GM19023 (cell line): ENCODE results near the gene GSN.

Experiments used
- ATAC-seq: cut with Tn5 transposase; IDR thresholded peaks from one replicate; pipeline ENCODE4 v1.9.1; 2021; ENCODE audit warnings: mild to moderate bottlenecking, moderate library complexity; ENCODE audit not compliant: unreplicated experiment

GSN gene

DNA sequence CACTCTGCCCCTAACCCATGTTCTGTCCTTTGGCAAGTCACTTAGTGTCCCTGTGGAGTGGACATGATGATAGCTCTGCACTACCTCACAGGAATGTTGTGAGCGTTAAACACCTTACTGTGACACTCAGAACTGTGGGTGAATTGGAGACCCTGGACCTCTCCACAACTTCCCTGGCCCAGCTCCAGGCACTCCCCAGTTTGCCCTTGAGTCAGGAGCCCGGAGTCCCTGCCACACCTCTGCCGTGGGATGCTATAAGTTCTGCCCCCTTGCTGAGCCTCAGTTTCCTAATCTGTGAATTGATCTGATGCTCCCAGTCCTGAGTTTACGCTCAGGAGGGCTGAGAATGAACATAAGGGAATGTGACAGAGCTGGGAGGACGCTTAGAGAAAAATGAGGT lies 34.4 kb downstream of the GSN start:
- ATAC-seq = no peak

DNA sequence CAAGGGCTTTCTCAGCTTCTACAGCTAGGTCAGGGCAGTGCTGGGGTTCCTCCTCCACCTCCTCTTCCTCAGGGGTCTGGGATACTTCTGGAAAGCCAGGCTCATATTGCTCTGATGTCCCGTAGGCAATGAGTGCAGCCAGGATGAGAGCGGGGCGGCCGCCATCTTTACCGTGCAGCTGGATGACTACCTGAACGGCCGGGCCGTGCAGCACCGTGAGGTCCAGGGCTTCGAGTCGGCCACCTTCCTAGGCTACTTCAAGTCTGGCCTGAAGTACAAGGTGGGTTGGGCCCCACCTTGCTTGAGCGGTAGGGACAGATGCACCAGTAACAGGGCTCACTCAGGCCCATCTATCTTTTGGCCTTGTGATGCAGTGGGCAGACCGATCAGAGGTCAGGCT lies 34.8 kb downstream of the GSN start:
- ATAC-seq = no peak

DNA sequence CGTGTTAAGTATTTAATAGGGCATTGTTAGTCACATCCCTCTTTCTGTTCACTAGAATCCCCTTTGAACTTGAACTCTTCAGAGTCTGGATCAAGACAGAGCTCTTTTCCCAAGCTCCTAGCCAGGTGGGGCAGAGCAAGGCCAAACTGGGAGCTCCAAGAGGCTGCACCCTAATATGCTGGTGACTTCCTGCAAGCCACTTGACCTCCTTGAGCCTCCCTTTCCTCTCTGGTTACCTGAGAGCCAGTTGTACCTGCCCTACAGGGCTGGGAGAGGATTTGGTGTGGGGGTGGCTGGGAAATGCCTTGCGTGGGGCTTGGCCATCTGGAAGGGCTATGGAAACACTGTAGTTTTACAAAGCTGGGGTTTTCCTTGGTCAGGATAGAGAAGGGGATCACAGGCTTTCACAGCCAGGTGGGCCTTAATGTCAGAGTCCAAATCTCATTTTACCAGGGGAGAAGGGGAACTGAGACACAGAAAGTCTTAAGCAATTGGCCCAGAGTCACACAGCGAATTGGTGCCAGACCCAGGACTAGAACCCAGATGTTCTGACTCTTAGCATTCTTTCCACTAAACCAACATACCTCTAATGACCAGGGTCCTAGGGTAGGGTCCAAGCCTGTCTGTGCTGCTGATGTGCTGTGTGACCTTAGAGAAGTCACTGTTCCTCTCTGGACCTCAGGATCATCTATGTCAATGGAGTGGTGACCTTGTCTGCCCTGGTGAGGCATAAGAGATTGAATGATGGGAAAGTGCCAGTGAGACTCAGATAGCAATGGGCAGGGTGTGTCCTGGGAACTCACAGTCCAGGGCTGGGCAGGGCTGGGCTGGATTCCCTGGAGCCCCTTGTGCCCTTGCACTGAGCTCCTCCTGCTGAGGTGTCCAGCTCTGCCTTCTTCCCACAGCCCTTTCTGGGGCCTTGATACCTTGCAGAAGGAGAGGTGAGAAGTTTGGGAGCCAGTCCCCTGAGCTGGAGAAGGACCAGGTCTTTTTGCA lies 35.8 kb downstream of the GSN start:
- ATAC-seq = no peak

DNA sequence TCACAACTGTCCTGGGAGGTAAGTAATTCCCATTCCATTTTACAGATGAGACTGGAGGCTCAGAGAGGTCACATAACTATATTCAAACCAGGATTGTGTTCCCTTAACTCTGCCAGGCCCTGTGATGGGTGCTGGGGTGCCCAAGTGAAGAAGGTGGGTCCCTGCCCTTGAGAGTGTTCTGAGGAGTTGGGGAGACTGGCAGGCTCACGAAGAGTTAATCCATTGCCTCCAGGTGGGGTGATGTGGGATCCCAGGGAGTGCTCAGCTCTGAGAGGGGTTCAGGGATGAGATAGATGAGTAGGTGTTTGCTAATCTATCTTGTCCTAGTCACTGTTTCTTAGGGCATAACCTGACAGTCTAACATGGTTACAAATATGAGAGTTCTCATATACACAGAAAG lies 36.7 kb downstream of the GSN start:
- ATAC-seq = no peak

DNA sequence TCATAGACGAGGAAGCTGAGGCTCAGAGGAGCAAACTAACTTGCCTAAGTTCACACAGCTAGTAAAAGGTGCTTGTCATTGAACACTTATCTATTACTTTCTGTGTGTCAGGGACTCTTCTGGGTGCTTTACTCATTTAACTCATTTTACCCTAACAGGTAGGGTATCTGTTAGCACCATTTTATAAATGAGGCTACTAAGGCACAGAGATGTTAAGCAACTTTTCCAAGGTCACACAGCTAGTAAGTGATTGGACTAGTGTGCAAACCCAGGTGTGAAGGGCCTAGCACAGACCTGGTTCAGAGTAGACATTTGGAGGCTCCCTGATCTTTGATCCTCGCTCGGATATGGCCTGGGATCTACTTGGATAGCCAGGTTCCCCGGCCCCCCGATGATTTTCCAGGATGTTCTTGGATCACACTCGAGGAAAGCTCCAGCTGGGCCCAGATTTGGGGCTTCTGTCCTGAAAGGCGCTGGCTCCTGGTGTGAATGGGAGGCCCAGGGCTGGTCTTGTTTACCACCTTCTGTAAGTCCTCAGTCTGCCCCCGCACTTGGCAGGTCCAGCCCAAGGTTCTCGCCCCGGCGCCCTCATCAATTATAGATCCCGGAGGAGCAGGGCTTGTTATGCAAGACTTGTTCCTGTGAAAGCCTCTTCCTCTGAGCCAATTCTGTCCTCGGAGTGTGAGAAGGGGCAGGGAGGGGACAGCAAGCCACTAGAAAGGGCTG lies 37.5 kb downstream of the GSN start:
- no peak for ATAC-seq

DNA sequence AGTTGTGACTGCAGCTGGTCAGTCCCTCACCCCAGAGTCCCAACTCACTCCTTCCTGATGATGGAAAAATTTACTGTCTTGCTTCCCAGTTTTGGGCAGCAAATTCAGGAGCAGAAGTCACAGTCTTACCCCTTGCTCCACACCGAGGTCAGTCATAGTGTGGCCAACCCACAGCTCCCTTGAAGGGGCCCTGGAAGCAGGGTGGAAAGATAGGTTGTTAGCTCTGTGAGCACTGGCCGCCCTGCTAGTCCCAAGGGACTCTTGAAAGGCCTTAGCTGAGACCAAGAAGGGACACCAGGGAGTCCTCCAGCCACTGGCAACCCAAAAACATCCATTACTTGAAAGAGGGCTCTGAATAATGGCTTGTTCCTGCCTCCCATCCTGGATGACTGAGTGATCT lies 40.0 kb downstream of the GSN start:
- no peak for ATAC-seq

DNA sequence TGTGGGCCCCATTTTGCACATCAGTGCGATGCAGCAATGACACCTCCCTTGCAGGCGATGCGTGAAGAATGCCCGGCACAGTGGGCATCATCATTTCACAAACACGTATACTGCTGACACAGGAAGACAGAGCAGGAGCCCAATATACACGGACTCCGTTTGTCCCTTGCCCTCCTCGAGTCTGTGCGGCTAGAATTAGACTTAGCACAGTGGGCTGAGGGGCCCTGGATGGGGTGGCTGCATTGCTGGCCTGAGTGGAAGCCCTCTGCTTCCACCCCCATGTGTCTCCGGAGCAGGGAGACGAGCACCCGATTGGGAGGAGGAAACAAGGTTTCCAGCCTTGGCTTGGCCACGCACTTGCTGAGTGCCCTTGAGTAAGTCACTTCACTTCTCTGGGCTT lies 40.8 kb downstream of the GSN start:
- ATAC-seq = no peak

DNA sequence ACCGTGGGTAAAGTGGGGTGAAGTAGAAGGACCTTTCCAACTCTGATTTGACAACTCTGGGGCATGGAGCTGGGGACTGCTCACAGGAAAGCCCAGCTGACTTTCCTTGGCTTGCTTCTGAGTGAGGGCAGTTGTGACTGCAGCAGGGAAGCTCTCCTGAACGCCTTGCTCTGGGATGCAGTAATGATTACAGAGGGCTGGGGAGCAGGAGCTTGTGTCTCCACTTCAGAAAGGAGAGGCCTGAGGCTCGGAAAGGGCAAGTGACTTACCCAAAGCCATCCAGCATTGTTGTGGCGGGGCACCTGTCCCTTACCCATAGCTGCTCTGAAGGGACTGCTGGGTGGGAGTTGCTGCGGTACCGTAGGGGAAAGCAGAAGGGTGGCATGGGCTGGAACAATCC lies 41.2 kb downstream of the GSN start:
- no peak for ATAC-seq

DNA sequence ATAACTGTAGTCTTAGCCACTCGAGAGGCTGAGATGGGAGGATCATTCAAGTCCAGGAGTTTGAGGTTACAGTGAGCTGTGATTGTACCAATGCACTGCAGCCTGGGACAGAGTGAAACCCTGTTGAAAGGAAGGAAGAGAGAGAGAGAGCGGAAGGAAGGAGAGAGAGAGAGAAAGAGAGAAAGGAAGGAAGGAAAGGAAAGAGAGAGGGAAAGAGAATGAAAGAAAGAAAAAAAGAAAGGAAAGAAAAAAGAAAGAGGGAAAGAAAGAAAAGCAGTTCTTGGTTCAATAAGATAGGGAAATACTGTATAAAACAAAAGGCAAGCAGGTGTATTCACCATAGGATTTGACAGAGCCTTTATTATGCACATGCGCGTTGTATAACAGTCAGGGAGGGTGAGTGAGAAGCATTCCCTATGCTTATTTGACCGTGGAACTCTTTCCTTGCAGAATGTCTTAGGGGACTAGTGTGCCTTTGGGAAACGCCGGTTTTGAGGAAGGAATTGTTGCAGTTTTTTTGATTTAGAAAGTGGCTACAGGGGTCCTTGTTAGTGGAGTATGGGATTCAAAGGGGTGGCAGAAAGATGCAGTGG lies 42.0 kb downstream of the GSN start:
- ATAC-seq = no peak

DNA sequence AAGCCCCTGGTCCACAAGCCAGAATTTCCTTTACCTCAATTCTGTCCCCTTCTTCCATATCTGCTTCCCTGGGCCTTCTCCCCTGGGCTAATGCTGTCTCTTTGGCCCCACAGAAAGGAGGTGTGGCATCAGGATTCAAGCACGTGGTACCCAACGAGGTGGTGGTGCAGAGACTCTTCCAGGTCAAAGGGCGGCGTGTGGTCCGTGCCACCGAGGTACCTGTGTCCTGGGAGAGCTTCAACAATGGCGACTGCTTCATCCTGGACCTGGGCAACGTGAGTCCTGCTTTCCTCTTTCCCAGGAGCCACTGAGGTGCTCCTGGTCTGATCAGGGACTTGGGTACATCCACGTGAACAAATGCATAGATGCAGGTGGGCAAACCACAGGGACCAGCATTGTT lies 42.6 kb downstream of the GSN start:
- ATAC-seq = no peak

DNA sequence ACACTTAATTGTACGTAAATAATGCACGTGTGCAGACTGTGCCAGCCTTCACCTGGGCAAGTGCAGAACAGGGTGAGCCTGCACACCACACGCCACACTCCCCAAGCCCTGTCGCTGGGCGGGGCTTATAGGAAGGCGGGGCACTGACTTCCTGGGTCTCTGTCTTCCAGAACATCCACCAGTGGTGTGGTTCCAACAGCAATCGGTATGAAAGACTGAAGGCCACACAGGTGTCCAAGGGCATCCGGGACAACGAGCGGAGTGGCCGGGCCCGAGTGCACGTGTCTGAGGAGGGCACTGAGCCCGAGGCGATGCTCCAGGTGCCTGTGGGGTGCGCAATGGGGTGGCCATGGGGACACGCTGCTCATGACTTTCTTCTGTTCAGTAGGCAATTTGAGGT lies 44.2 kb downstream of the GSN start:
- ATAC-seq = no peak

DNA sequence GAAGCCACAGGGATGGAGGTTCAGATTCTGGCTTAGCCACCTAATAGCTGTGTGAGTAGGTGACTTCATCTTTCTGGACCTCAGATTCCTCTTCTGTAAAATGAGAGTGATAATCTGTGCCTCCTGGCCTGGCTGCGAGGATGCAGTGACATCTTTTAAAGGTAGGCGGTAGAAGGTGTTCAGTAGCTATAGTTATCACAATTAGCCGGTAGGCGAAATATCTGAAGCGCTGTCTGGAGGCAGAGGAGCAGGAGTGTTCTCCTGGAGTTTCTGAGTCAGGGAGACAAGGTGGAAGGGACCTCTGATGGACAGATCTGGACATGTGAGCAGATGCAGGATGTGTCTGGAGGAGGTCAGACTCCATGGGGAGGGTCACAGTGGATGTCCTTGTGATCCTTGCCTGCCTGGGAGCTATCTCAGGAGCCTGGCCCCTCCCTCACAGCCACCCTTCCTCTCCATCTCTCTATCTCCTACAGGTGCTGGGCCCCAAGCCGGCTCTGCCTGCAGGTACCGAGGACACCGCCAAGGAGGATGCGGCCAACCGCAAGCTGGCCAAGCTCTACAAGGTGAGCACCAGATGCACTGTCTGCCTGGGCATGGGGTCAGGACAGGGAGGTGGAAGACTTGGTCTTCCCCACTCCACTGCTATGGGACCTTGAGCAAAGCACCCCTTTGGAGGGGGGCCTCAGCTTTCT lies 45.6 kb downstream of the GSN start:
- ATAC-seq = no peak

DNA sequence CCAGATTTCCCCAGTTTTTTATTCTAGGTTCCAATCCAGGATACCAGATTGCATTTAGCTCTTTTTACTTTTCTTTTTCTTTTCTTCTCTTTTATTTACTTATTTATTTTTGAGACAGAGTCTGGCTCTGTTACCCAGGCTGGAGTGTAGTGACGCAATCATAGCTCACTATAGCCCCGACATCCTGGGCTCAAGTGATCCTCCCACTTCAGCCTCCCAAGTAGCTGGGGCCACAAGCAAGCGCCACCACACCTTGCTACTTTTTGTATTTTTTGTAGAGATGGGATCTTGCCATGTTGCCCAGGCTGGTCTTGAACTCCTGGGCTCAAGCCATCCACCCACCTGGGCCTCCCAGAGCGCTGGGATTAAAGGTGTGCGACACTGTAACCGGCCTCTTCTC lies 48.4 kb downstream of the GSN start:
- ATAC-seq = no peak

DNA sequence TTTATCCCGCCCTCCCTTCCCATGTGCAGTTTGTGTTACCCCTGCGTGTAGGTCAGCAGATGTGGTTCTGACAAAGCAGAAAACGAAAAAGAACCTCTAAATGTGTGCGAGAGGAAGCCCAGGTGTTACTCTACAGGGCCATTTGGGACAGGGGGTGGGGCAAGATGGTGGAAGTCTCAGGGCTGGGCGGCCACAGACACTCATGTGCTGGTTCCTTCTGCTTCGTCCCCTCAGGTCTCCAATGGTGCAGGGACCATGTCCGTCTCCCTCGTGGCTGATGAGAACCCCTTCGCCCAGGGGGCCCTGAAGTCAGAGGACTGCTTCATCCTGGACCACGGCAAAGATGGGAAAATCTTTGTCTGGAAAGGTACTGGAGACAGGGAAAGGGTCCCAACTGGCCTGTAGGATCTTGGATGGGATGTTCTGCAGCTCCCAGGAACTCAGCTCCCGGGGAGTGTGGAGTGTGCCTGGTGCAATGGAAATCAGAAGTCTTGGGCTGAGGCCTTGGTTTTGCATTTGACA lies 49.0 kb downstream of the GSN start:
- no peak for ATAC-seq

DNA sequence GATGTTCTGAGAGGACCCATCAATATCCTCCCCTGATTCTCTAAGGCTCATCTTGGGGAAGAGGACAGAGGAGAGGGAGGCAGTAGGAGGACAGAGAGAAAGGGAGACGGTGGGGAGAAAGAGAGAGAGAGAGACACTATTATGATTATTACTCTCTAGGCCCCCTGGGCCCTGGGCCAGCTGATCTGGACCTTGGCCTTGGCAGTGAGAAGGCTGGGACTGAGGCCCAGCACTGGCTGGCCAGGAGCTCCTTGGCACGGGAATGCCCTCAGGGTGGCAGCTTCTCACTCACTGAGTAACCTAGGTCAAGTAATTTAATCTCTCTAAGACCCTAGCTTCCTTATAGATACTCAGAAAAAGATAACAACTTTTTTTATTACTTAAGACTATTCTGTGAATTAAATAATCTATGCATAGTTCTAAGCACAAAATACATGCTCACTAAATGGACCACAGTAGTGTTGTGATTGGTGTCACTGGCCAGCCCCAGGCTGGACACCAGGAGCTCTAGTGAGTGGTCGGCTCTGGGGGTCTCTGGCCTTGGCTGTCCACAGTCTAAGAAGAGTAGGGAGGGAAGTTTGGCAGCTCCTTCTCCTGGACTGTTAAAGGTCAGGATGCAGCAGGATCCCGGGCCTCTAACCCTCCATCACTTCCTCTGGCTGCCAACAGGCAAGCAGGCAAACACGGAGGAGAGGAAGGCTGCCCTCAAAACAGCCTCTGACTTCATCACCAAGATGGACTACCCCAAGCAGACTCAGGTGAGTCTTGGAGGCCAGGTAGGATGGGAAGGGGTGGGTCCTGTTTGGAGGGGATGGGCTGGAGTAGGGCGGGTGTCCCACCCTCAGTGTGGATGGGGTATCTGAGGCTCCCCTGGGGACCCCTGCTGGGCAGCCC lies 50.0 kb downstream of the GSN start:
- ATAC-seq = no peak

DNA sequence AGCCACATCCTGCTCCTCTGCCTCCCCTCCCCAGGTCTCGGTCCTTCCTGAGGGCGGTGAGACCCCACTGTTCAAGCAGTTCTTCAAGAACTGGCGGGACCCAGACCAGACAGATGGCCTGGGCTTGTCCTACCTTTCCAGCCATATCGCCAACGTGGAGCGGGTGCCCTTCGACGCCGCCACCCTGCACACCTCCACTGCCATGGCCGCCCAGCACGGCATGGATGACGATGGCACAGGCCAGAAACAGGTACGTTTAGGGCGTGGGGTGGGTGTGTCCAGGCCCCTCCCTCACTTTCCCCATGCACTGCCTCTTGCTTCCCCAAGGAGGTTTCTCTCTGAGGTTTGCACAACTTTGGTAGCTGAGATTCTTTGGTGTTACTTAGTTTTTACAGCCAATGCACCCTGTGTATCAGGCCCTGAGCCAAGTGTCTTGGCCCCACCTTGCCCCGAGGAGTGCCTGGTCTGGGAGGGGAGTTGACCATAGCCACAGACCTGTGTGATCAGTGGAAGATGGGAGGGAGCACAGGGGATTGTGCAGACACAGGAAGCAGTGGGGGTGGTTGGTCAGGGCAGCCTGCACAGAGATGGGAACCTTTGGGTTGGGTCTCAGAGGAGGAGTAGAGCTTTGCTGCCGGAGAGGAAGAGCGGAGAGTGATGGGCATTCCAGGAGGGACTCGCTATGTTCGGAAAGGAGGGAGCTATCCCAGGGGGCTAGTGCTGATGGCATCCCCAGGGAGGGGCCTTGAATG lies 50.8 kb downstream of the GSN start:
- ATAC-seq = no peak

DNA sequence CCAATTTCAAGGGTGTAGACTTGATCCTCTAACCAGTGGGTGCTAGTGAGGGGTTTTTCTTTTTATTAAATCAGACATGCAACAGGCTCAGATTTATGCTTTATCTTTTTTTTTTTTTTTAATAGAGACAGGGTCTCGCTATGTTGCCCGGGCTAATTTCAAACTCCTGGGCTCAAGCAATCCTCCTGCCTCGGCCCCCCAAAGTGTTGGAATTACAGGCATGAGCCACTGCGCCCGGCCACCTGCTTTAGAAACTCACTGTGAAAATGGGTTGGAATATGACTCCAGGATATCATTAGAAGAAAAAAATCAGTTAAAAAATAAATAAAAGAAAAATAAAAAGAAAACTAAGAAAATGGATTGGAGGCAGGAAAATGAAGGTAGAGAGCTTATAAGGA lies 51.4 kb downstream of the GSN start:
- no peak for ATAC-seq

DNA sequence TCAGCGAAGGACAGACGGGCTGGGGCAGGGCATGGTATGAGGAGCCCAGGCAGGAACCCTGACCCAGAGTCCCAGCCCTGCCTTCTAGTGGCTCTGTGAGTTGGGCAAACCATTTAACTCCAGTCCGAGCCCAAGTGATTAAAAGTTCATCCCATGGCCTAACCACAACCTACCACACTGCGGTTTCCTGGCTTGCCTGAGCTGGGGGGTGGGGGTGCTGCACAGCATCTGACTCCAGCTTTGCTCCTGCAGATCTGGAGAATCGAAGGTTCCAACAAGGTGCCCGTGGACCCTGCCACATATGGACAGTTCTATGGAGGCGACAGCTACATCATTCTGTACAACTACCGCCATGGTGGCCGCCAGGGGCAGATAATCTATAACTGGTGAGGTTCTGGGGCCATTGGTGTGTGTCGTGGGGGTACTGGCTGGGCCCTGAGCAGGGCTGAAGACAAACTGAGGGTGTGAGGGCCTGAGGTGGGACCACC lies 53.1 kb downstream of the GSN start:
- no peak for ATAC-seq
